H1 (cell line): ENCODE data around the gene DRC3. TPM values are rescaled to one million over a fixed set of nuclear protein-coding genes. Genes with fewer than 3 reads are reported as not detected.

Experiments
- CTCF ChIA-PET: fragments of 300-600 bp; sonication (Branson Sonifier 250); formaldehyde crosslinking; loops from one replicate; lab custom pipeline; 2021; ENCODE audit not compliant: partially characterized antibody; lab: Charles Lee
- POLR2A ChIA-PET: fragments of 300-600 bp; sonication (Branson Sonifier 250); formaldehyde crosslinking; loops from one replicate; lab custom pipeline; 2021; ENCODE audit warnings: inconsistent platforms; ENCODE audit not compliant: partially characterized antibody; lab: Charles Lee
- DNase-seq, 2 experiments: peaks; one replicate each; pipeline versions ENCODE4 v3.0.0 to v3.0.0-alpha.2; 2010 to 2022; ENCODE audit warnings: low spot score in 2 of 2, low read depth in 1 of 2, mixed read lengths in 1 of 2
- FAIRE-seq: peaks from 2 replicates; lab custom pipeline; 2011; peaks lifted over from hg19 to GRCh38; lab: Jason Lieb, UNC
- H2AFZ ChIP-seq: 2 replicates; pipeline ENCODE4 v1.8.1; 2012; ENCODE audit warnings: low read length, inconsistent platforms
- H2AK5ac ChIP-seq: 2 replicates; pipeline ENCODE4 v1.6.1; 2013; ENCODE audit warnings: low read depth, low read length
- H2BK120ac ChIP-seq: replicated peaks from 2 replicates; pipeline ENCODE3; 2013; ENCODE audit warnings: low read depth, low read length, inconsistent platforms
- H2BK12ac ChIP-seq: 2 replicates; pipeline ENCODE4 v1.6.1; 2013; ENCODE audit warnings: low read depth, low read length
- H2BK15ac ChIP-seq: 2 replicates; pipeline ENCODE4 v1.6.1; 2013; ENCODE audit warnings: low read length
- H2BK20ac ChIP-seq: 2 replicates; pipeline ENCODE4 v1.6.1; 2013; ENCODE audit warnings: low read length
- H2BK5ac ChIP-seq: 2 replicates; pipeline ENCODE4 v1.6.1; 2013; ENCODE audit warnings: low read depth, low read length
- H3K14ac ChIP-seq: 2 replicates; pipeline ENCODE4 v1.6.1; 2013; ENCODE audit warnings: inconsistent platforms; ENCODE audit not compliant: insufficient read length
- H3K18ac ChIP-seq: 2 replicates; pipeline ENCODE4 v1.6.1; 2013; ENCODE audit warnings: low read length; ENCODE audit errors: extremely low read depth
- H3K23ac ChIP-seq: 2 replicates; pipeline ENCODE4 v1.6.1; 2013; ENCODE audit warnings: inconsistent platforms; ENCODE audit not compliant: insufficient read length
- H3K23me2 ChIP-seq: 2 replicates; pipeline ENCODE4 v1.6.1; 2013; ENCODE audit warnings: low read depth, low read length
- H3K27ac ChIP-seq: 2 replicates; pipeline ENCODE4 v1.6.1; 2011; ENCODE audit warnings: low read depth, low read length, inconsistent platforms
- H3K27me3 ChIP-seq, 4 experiments: replicated peaks in 1 of 4; 1 replicate in 1 of 4; 2 replicates in 3 of 4; pipeline versions ENCODE4 v1.6.1 to v1.8.1; 2011 to 2013; ENCODE audit warnings: low read length in 3 of 4, mild to moderate bottlenecking in 3 of 4, inconsistent platforms in 2 of 4, mixed read lengths in 2 of 4, moderate library complexity in 1 of 4; ENCODE audit not compliant: control insufficient read depth in 3 of 4, insufficient read depth in 3 of 4; ENCODE audit errors: extremely low read depth in 1 of 4
- H3K36me3 ChIP-seq, 4 experiments: 2 replicates each; pipeline versions ENCODE4 v1.6.1 to v1.8.1; 2011 to 2013; ENCODE audit warnings: mild to moderate bottlenecking in 4 of 4, low read length in 3 of 4, moderate library complexity in 2 of 4, control low read depth in 1 of 4, inconsistent platforms in 1 of 4; ENCODE audit not compliant: insufficient read depth in 4 of 4, control insufficient read depth in 2 of 4
- H3K4ac ChIP-seq: replicated peaks from 2 replicates; pipeline ENCODE3; 2013; ENCODE audit warnings: low read length, low read depth, mixed read lengths, inconsistent platforms; ENCODE audit not compliant: insufficient read length
- H3K4me1 ChIP-seq, 4 experiments: replicated peaks in 1 of 4; 1 replicate in 1 of 4; 2 replicates in 3 of 4; pipeline versions ENCODE4 v1.6.1 to v1.8.1; 2011 to 2013; ENCODE audit warnings: low read length in 3 of 4, inconsistent platforms in 2 of 4, mixed read lengths in 1 of 4; ENCODE audit not compliant: insufficient read depth in 4 of 4, control insufficient read depth in 3 of 4
- H3K4me2 ChIP-seq, 2 experiments: 2 replicates each; pipeline versions ENCODE4 v1.6.1 to v1.8.1; 2011 to 2013; ENCODE audit warnings: low read depth in 2 of 2, low read length in 2 of 2, control low read depth in 1 of 2, inconsistent platforms in 1 of 2, mild to moderate bottlenecking in 1 of 2; ENCODE audit not compliant: insufficient read depth in 1 of 2
- H3K4me3 ChIP-seq, 4 experiments: fragments of 200-600, 300-600 bp in 1 of 4; sonication (generic), shearing (Covaris generic), sonication (Bioruptor Twin) in 1 of 4; 2 replicates each; pipeline versions ENCODE4 v1.5.1 to v1.8.1; 2011 to 2016; ENCODE audit warnings: low read length in 4 of 4, low read depth in 3 of 4, control low read depth in 2 of 4, inconsistent platforms in 2 of 4, mild to moderate bottlenecking in 2 of 4, mixed read lengths in 1 of 4, moderate library complexity in 1 of 4; ENCODE audit not compliant: insufficient read depth in 2 of 4; ENCODE audit errors: extremely low read depth in 1 of 4
- H3K56ac ChIP-seq: replicated peaks from 2 replicates; pipeline ENCODE3; 2013; ENCODE audit warnings: low read depth, mild to moderate bottlenecking, mixed read lengths, low read length, inconsistent platforms; ENCODE audit not compliant: insufficient read length
- H3K79me1 ChIP-seq: 2 replicates; pipeline ENCODE4 v1.6.1; 2013; ENCODE audit warnings: low read depth, low read length, control low read depth
- H3K79me2 ChIP-seq, 2 experiments: 2 replicates each; pipeline versions ENCODE4 v1.6.1 to v1.8.1; 2012 to 2013; ENCODE audit warnings: low read length in 2 of 2, mild to moderate bottlenecking in 2 of 2, inconsistent platforms in 1 of 2; ENCODE audit not compliant: insufficient read depth in 2 of 2, control insufficient read depth in 1 of 2
- H3K9ac ChIP-seq, 4 experiments: replicated peaks in 1 of 4; 1 replicate in 1 of 4; 2 replicates in 3 of 4; pipeline versions ENCODE4 v1.6.1 to v1.8.1; 2011 to 2013; ENCODE audit warnings: low read depth in 3 of 4, low read length in 3 of 4, control low read depth in 2 of 4, mild to moderate bottlenecking in 2 of 4, moderate library complexity in 2 of 4, inconsistent platforms in 1 of 4; ENCODE audit errors: extremely low read depth in 1 of 4
- H3K9me3 ChIP-seq, 2 experiments: 2 replicates each; pipeline versions ENCODE4 v1.6.1 to v1.8.1; 2012 to 2013; ENCODE audit warnings: mild to moderate bottlenecking in 2 of 2, moderate library complexity in 2 of 2, control low read depth in 1 of 2, inconsistent platforms in 1 of 2, low read depth in 1 of 2, low read length in 1 of 2, mixed read lengths in 1 of 2; ENCODE audit not compliant: insufficient read depth in 2 of 2
- H4K20me1 ChIP-seq, 2 experiments: replicated peaks in 1 of 2; 2 replicates each; pipeline versions ENCODE3 to v1.8.1; 2011 to 2013; ENCODE audit warnings: inconsistent platforms in 2 of 2, low read length in 2 of 2, mild to moderate bottlenecking in 1 of 2; ENCODE audit not compliant: insufficient read depth in 2 of 2, control insufficient read depth in 1 of 2
- H4K5ac ChIP-seq: 2 replicates; pipeline ENCODE4 v1.6.1; 2013; ENCODE audit warnings: low read length, low read depth, mixed read lengths, inconsistent platforms; ENCODE audit not compliant: insufficient read length
- H4K8ac ChIP-seq: 2 replicates; pipeline ENCODE4 v1.8.0; 2013; ENCODE audit warnings: mild to moderate bottlenecking, moderate library complexity, low read length, inconsistent platforms; ENCODE audit not compliant: insufficient read depth; ENCODE audit errors: extremely low read depth
- H4K91ac ChIP-seq: replicated peaks from 2 replicates; pipeline ENCODE3; 2013; ENCODE audit warnings: low read length, mixed read lengths, inconsistent platforms; ENCODE audit not compliant: insufficient read length
- BRCA1 ChIP-seq: IDR thresholded peaks from 2 replicates; pipeline ENCODE4 v1.6.1; 2012; ENCODE audit warnings: low read depth, low read length, improper control_type of control experiment
- CHD1 ChIP-seq: IDR thresholded peaks from 2 replicates; pipeline ENCODE4 v1.6.1; 2012; ENCODE audit warnings: low read depth, low read length, improper control_type of control experiment
- CREB1 ChIP-seq: IDR thresholded peaks from 2 replicates; pipeline ENCODE4 v1.6.1; 2012; ENCODE audit warnings: inconsistent platforms
- HDAC2 ChIP-seq, 2 experiments: fragments of 300-600 bp in 1 of 2; sonication (generic) in 1 of 2; IDR thresholded peaks; 2 replicates each; pipeline ENCODE4 v1.6.1; 2011 to 2012; ENCODE audit warnings: low read depth in 2 of 2, low read length in 2 of 2, mild to moderate bottlenecking in 2 of 2, moderate library complexity in 2 of 2, borderline replicate concordance in 1 of 2, inconsistent platforms in 1 of 2
- JUN ChIP-seq: IDR thresholded peaks from 2 replicates; pipeline ENCODE4 v1.6.1; 2011; ENCODE audit warnings: low read depth, mild to moderate bottlenecking, improper control_type of control experiment, low read length
- JUND ChIP-seq: IDR thresholded peaks from 2 replicates; pipeline ENCODE4 v1.6.1; 2011; ENCODE audit warnings: mild to moderate bottlenecking, improper control_type of control experiment, low read length
- KDM4A ChIP-seq: IDR thresholded peaks from one replicate; pipeline ENCODE4 v1.7.1; 2012; ENCODE audit warnings: low read depth, mild to moderate bottlenecking, moderate library complexity, low read length, inconsistent platforms; ENCODE audit not compliant: severe bottlenecking
- PHF8 ChIP-seq: fragments of 200-600 bp; sonication (generic); conservative IDR thresholded peaks from 2 replicates; pipeline ENCODE4 v1.7.1; 2012; ENCODE audit warnings: low read depth, mild to moderate bottlenecking, inconsistent platforms, low read length, moderate library complexity
- SRF ChIP-seq: IDR thresholded peaks from 2 replicates; pipeline ENCODE4 v1.6.1; 2011; ENCODE audit warnings: mild to moderate bottlenecking, low read depth, low read length, moderate library complexity
- WGBS, 2 experiments: shearing (Covaris generic) in 1 of 2; methylation state at CpG; one replicate each; pipeline versions ENCODE4 v1.1.6 to v1.1.7; 2013 to 2015; ENCODE audit warnings: low lambda C conversion rate in 2 of 2, mixed read lengths in 2 of 2, inconsistent platforms in 1 of 2, low coverage in 1 of 2, missing lambda C conversion rate in 1 of 2; ENCODE audit not compliant: insufficient replicate concordance in 2 of 2, insufficient coverage in 1 of 2, insufficient read length in 1 of 2; ENCODE audit errors: extremely low coverage in 1 of 2, missing lambda C conversion rate in 1 of 2; 5-methylcytosine and 5-hydroxymethylcytosine counted together
- polyA plus RNA-seq, 7 experiments: library from polyadenylated mRNA; depleted of rRNA in 3 of 7; stranded (reverse) in 5 of 7; unstranded in 2 of 7; fragments of >200 nt in 5 of 7; fragments of 200-250 nt in 2 of 7; gene quantifications; 1 replicate in 5 of 7; 2 replicates in 1 of 7; 4 replicates in 1 of 7; pipeline versions ENCODE4 v1.2.1 to v1.2.3, GENCODE V29; 2011 to 2013; ENCODE audit warnings: missing spikeins in 2 of 7, mixed read lengths in 2 of 7
- total RNA-seq: library from RNA; stranded (reverse); fragmentation: NEBNext Ultra II Directional; extraction: Animal tissue kit (Norgen Biotek cat#: 25700); gene quantifications from 2 replicates; pipeline ENCODE4 v1.2.1, GENCODE V29; 2021
- TF ChIP-seq, protein P1 (sequence below): IDR thresholded peaks from 2 replicates; pipeline ENCODE4 v1.6.1; 2012; ENCODE audit warnings: inconsistent platforms
- TF ChIP-seq, protein P2 (sequence below), 3 experiments: IDR thresholded peaks; 1 replicate in 2 of 3; 2 replicates in 1 of 3; pipeline versions ENCODE4 v1.5.1 to v1.6.1; 2011; ENCODE audit warnings: low read length in 3 of 3, mild to moderate bottlenecking in 3 of 3, inconsistent platforms in 2 of 3, low read depth in 1 of 3, moderate library complexity in 1 of 3; ENCODE audit not compliant: insufficient read depth in 1 of 3; ENCODE audit errors: control extremely low read depth in 1 of 3

The DRC3 gene
- total and polyA plus RNA-seq, 2 of the 8 experiments (the other 6 are each of a cell fraction or from before 2014, with no cell fraction given) = 0.59 TPM; not detected in 1

DNA sequence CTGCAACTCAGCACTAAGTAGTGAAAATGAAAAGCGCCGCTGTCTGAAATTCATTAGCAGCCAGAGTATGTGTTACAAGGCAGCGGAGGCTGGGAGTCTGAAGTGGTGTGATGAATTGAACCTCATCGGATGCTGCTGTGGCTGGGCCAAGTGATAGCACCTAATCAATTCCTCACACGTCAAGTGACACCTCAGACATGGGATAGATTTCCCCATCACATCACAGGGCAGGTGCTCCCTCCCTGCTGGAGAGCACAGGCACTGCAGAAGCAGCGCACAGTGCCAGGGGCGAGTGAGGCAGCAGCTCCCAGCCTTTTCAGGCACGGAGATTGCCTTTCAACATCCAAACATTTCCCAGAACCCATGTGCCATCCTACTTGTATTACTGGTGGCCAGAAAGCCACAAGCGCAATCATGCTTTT, 32.2 kb downstream of the DRC3 start:
- H3K4me3 ChIP-seq = no peak overlapping the region
- no peak overlapping the region for H4K5ac ChIP-seq
- no peak overlapping the region for H3K14ac ChIP-seq
- no peak overlapping the region for H4K91ac ChIP-seq
- no peak overlapping the region for H2BK12ac ChIP-seq
- H2BK5ac ChIP-seq = no peak overlapping the region
- H3K36me3 ChIP-seq = no peaks in the 10 kb centered on the region
- POLR2A ChIA-PET = no interaction called here
- no peak overlapping the region for H3K18ac ChIP-seq
- no peak overlapping the region for H2BK20ac ChIP-seq
- no peak overlapping the region for H2BK15ac ChIP-seq
- peak overlapping the region; percentile 82 for H4K8ac ChIP-seq
- FAIRE-seq (peak; percentile 70), DNase-seq (peak in 1 of 2 experiments; percentile 57)
- H2BK120ac ChIP-seq = no peak overlapping the region
- 72% methylated on average over 9 of the region's 9 CpGs; no CpG with 5 or more reads in 1 of the 2 experiments for WGBS, 2 experiments
- no peak overlapping the region for H3K4ac ChIP-seq
- no peak overlapping the region for H3K23ac ChIP-seq
- H3K4me2 ChIP-seq = no peak overlapping the region
- no peak overlapping the region for H3K56ac ChIP-seq
- peaks cover 0 to 7% of the 10 kb centered on the region in 2 experiments for H4K20me1 ChIP-seq
- CTCF ChIA-PET = interaction anchor here (0.5 to 7.8 kb wide), 21 partner anchors 7 to 179 kb away, joined by 3 to 49 read pairs (median 5); no protein-coding TSS in a partner anchor
- H3K9me3 ChIP-seq = no peaks in the 10 kb centered on the region
- no peaks in the 10 kb centered on the region; the same call in 1 of the 2 replicates for H3K23me2 ChIP-seq
- H3K79me2 ChIP-seq = no peaks in the 10 kb centered on the region
- H3K4me1 ChIP-seq = peaks cover 0 to 7% (median 0%) of the 10 kb centered on the region in 4 experiments; a peak in 1 of 7 replicates
- H3K9ac ChIP-seq = no peak overlapping the region
- no peak overlapping the region for H2AK5ac ChIP-seq
- no peaks in the 10 kb centered on the region; the same call in 1 of the 2 replicates for H3K79me1 ChIP-seq
- H3K27me3 ChIP-seq = no peaks in the 10 kb centered on the region
- no peak overlapping the region for H2AFZ ChIP-seq
- H3K27ac ChIP-seq = no peak overlapping the region
- TF ChIP-seq JUN (no peak), JUND (no peak), CREB1 (0 out of 2 replicates have a peak, but pooled peaks have one; percentile 19), SRF (no peak), PHF8 (no peak), CHD1 (no peak), KDM4A (no peak), BRCA1 (no peak), HDAC2 (IDR thresholded peaks at IDR 0.05; ENCODE audit: borderline replicate concordance in 1 of 2, low read depth in 2 of 2, low read length in 2 of 2) (no peak)
- TF ChIP-seq, protein P1, sequence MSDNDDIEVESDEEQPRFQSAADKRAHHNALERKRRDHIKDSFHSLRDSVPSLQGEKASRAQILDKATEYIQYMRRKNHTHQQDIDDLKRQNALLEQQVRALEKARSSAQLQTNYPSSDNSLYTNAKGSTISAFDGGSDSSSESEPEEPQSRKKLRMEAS = peak; percentile 38; the same call in 1 of the 2 replicates
- TF ChIP-seq, protein P2, sequence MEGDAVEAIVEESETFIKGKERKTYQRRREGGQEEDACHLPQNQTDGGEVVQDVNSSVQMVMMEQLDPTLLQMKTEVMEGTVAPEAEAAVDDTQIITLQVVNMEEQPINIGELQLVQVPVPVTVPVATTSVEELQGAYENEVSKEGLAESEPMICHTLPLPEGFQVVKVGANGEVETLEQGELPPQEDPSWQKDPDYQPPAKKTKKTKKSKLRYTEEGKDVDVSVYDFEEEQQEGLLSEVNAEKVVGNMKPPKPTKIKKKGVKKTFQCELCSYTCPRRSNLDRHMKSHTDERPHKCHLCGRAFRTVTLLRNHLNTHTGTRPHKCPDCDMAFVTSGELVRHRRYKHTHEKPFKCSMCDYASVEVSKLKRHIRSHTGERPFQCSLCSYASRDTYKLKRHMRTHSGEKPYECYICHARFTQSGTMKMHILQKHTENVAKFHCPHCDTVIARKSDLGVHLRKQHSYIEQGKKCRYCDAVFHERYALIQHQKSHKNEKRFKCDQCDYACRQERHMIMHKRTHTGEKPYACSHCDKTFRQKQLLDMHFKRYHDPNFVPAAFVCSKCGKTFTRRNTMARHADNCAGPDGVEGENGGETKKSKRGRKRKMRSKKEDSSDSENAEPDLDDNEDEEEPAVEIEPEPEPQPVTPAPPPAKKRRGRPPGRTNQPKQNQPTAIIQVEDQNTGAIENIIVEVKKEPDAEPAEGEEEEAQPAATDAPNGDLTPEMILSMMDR (IDR thresholded peaks at IDR 0.05; ENCODE audit: control extremely low read depth in 1 of 3, insufficient read depth in 1 of 3, low read depth in 1 of 3, low read length in 3 of 3) = peak; percentile 37 to 90 (median 70)
